Caco-2 (cell line): ENCODE results near the gene SKA1. TPM values are rescaled to one million over a fixed set of nuclear protein-coding genes. Genes with fewer than 3 reads are reported as not detected.
"Not testable (repeated sequence)": the region's sequence is repeated elsewhere in the genome, so short reads cannot be mapped to it uniquely, and the experiment has no call there.

Experiments
- BruUV-seq: library from RNA; stranded (reverse); fragments of 400-500 nt; replicated peaks from 2 replicates; lab custom pipeline; 2021; lab: Mats Ljungman, UMichigan
- CTCF ChIA-PET: fragments of 300-600 bp; sonication (Branson Sonifier 250); formaldehyde crosslinking; loops from one replicate; lab custom pipeline; 2022; ENCODE audit warnings: antibody characterized with exemption; lab: Charles Lee
- POLR2A ChIA-PET: fragments of 300-600 bp; sonication (Branson Sonifier 250); formaldehyde crosslinking; loops from one replicate; lab custom pipeline; 2022; ENCODE audit warnings: antibody characterized with exemption; lab: Charles Lee
- DNase-seq, 2 experiments: peaks; one replicate each; pipeline versions ENCODE4 v3.0.0 to v3.0.0-alpha.2; 2020 to 2022
- H3K27me3 ChIP-seq: replicated peaks from 2 replicates; pipeline ENCODE4 v1.6.0; 2011; ENCODE audit warnings: low read length; ENCODE audit not compliant: control insufficient read depth, insufficient read depth
- H3K36me3 ChIP-seq: 2 replicates; pipeline ENCODE4 v1.5.1; 2011; ENCODE audit warnings: low read length; ENCODE audit not compliant: control insufficient read depth, insufficient read depth
- H3K4me1 ChIP-seq: fragments of 250-450 bp; sonication (Bioruptor Pico); 2 replicates; pipeline ENCODE4 v1.5.1; 2020; ENCODE audit warnings: mild to moderate bottlenecking
- H3K4me3 ChIP-seq: 2 replicates; pipeline ENCODE4 v1.5.1; 2011; ENCODE audit warnings: low read depth, mild to moderate bottlenecking, control low read depth, low read length
- H3K9me3 ChIP-seq: fragments of 250-450 bp; sonication (Bioruptor Pico); 2 replicates; pipeline ENCODE4 v1.5.1; 2020; ENCODE audit warnings: mild to moderate bottlenecking, moderate library complexity
- H3K27ac Mint-ChIP-seq: one replicate; pipeline ENCODE4 v1.8.0; 2022; ENCODE audit warnings: mixed read lengths; ENCODE audit not compliant: unreplicated experiment
- H3K27me3 Mint-ChIP-seq: one replicate; pipeline ENCODE4 v1.8.0; 2022; ENCODE audit warnings: mixed read lengths; ENCODE audit not compliant: insufficient read depth, unreplicated experiment
- H3K36me3 Mint-ChIP-seq: one replicate; pipeline ENCODE4 v1.8.0; 2022; ENCODE audit warnings: mild to moderate bottlenecking, mixed read lengths; ENCODE audit not compliant: insufficient read depth, unreplicated experiment
- H3K4me1 Mint-ChIP-seq: one replicate; pipeline ENCODE4 v1.8.0; 2022; ENCODE audit warnings: low read depth, mixed read lengths; ENCODE audit not compliant: unreplicated experiment
- H3K4me3 Mint-ChIP-seq: one replicate; pipeline ENCODE4 v1.8.0; 2022; ENCODE audit warnings: mild to moderate bottlenecking, moderate library complexity, mixed read lengths; ENCODE audit not compliant: unreplicated experiment
- H3K9me3 Mint-ChIP-seq: one replicate; pipeline ENCODE4 v1.8.0; 2022; ENCODE audit warnings: mixed read lengths; ENCODE audit not compliant: unreplicated experiment
- CTCF ChIP-seq, 2 experiments: fragments of 200-600 bp in 1 of 2; IDR thresholded peaks; 1 replicate in 1 of 2; 2 replicates in 1 of 2; pipeline versions ENCODE4 v1.5.1 to v1.8.0; 2011 to 2022; ENCODE audit warnings: antibody characterized with exemption in 1 of 2, control low read depth in 1 of 2, inconsistent platforms in 1 of 2, low read depth in 1 of 2, low read length in 1 of 2, mild to moderate bottlenecking in 1 of 2, moderate library complexity in 1 of 2; ENCODE audit not compliant: insufficient read depth in 1 of 2, severe bottlenecking in 1 of 2, unreplicated experiment in 1 of 2
- intact Hi-C: fragments of 100-400 bp; cut with micrococcal nuclease; formaldehyde crosslinking; loops from one replicate; pipeline ENCODE4 v1.10.0; 2022; ENCODE audit not compliant: unreplicated experiment
- total RNA-seq: library from RNA; stranded (reverse); gene quantifications from 2 replicates; pipeline ENCODE4 v1.2.3, GENCODE V29; 2022

Gene SKA1
- total RNA-seq, 1 experiment from 2014 or later, result 32.4 TPM

GRCh38 chr18:50398099-50398498, 23.3 kb downstream of the SKA1 start:
- ChIA-PET POLR2A (no interaction called here), CTCF (no interaction called here)
- intact Hi-C loops, result no loop called here
- Mint-ChIP-seq H3K27me3 (no peaks in the 10 kb centered on the region), H3K9me3 (peaks cover 19% of the 10 kb centered on the region), H3K36me3 (peaks cover 16% of the 10 kb centered on the region), H3K27ac (no peak overlapping the region), H3K4me3 (no peak overlapping the region), H3K4me1 (peaks cover 17% of the 10 kb centered on the region)
- no peaks in the 10 kb centered on the region for H3K9me3 ChIP-seq
- no peak for DNase-seq
- no peak overlapping the region for H3K4me3 ChIP-seq
- H3K27me3 ChIP-seq, result no peaks in the 10 kb centered on the region
- BruUV-seq, result no TSS peak
- H3K36me3 ChIP-seq, result no peaks in the 10 kb centered on the region
- TF ChIP-seq CTCF (IDR thresholded peaks at IDR 0.05; ENCODE audit: insufficient read depth in 1 of 2, low read depth in 1 of 2, low read length in 1 of 2, severe bottlenecking in 1 of 2, unreplicated experiment in 1 of 2), result no peak
- H3K4me1 ChIP-seq, result peaks cover 18% of the 10 kb centered on the region; the same call in 1 of the 2 replicates

GRCh38 chr18:50398947-50399346, 24.1 kb downstream of the SKA1 start:
- peaks cover 25% of the 10 kb centered on the region for H3K4me1 Mint-ChIP-seq
- ChIA-PET CTCF (no interaction called here), POLR2A (no interaction called here)
- no peak overlapping the region for H3K27ac Mint-ChIP-seq
- no peak for DNase-seq
- intact Hi-C loops, result no loop called here
- H3K27me3 Mint-ChIP-seq, result no peaks in the 10 kb centered on the region
- Histone ChIP-seq H3K36me3 (no peaks in the 10 kb centered on the region), H3K9me3 (no peaks in the 10 kb centered on the region), H3K4me3 (no peak overlapping the region), H3K4me1 (peaks cover 23% of the 10 kb centered on the region), H3K27me3 (no peaks in the 10 kb centered on the region)
- peaks cover 16% of the 10 kb centered on the region for H3K36me3 Mint-ChIP-seq
- peaks cover 19% of the 10 kb centered on the region for H3K9me3 Mint-ChIP-seq
- no peak overlapping the region for H3K4me3 Mint-ChIP-seq
- BruUV-seq, result no TSS peak
- no peak for TF ChIP-seq CTCF (IDR thresholded peaks at IDR 0.05; ENCODE audit: insufficient read depth in 1 of 2, low read depth in 1 of 2, low read length in 1 of 2, severe bottlenecking in 1 of 2, unreplicated experiment in 1 of 2)

GRCh38 chr18:50399582-50399981, 24.7 kb downstream of the SKA1 start:
- H3K36me3 Mint-ChIP-seq, result peaks cover 17% of the 10 kb centered on the region
- BruUV-seq, result no TSS peak
- Histone ChIP-seq H3K36me3 (no peaks in the 10 kb centered on the region), H3K4me3 (no peak overlapping the region), H3K27me3 (no peaks in the 10 kb centered on the region), H3K4me1 (peaks cover 26% of the 10 kb centered on the region), H3K9me3 (no peaks in the 10 kb centered on the region)
- ChIA-PET CTCF (no interaction called here), POLR2A (no interaction called here)
- TF ChIP-seq CTCF (IDR thresholded peaks at IDR 0.05; ENCODE audit: insufficient read depth in 1 of 2, low read depth in 1 of 2, low read length in 1 of 2, severe bottlenecking in 1 of 2, unreplicated experiment in 1 of 2), result no peak
- intact Hi-C loops, result no loop called here
- no peaks in the 10 kb centered on the region for H3K27me3 Mint-ChIP-seq
- no peak overlapping the region for H3K4me3 Mint-ChIP-seq
- no peak for DNase-seq
- H3K4me1 Mint-ChIP-seq, result peaks cover 32% of the 10 kb centered on the region
- peaks cover 19% of the 10 kb centered on the region for H3K9me3 Mint-ChIP-seq
- no peak overlapping the region for H3K27ac Mint-ChIP-seq

- intact Hi-C loops, H3K9me3 ChIP-seq, H3K27me3 Mint-ChIP-seq, BruUV-seq, H3K36me3 ChIP-seq, H3K4me3 ChIP-seq, POLR2A ChIA-PET, H3K27me3 ChIP-seq, CTCF ChIA-PET: not testable (repeated sequence)
- DNase-seq, result peak; percentile 33 to 61
- Mint-ChIP-seq H3K9me3 (peaks cover 11% of the 10 kb centered on the region), H3K36me3 (peaks cover 18% of the 10 kb centered on the region), H3K4me1 (peaks cover 36% of the 10 kb centered on the region), H3K27ac (peak overlapping the region; percentile 55), H3K4me3 (peak overlapping the region; percentile 38)
- H3K4me1 ChIP-seq, result peaks cover 32% of the 10 kb centered on the region
Observed at GRCh38 chr18:50400438-50400837, 25.6 kb downstream of the SKA1 start.
